HG03457 (cell line): ENCODE measurements around the gene NUP62.
"Not testable (repeated sequence)": the region's sequence is repeated elsewhere in the genome, so short reads cannot be mapped to it uniquely, and the experiment has no call there.

ENCODE experiments used
- ATAC-seq: cut with Tn5 transposase; IDR thresholded peaks from one replicate; pipeline ENCODE4 v1.9.1; 2021; ENCODE audit warnings: moderate number of reproducible peaks; ENCODE audit not compliant: unreplicated experiment

Gene NUP62

GRCh38 chr19:49927526-49928264, 1.6 kb downstream of the NUP62 start:
- ATAC-seq = no peak

- no peak for ATAC-seq
Observed at GRCh38 chr19:49926515-49926914, 2.8 kb downstream of the NUP62 start.

GRCh38 chr19:49925486-49925885, 3.8 kb downstream of the NUP62 start:
- ATAC-seq = no peak

GRCh38 chr19:49924881-49925210, 4.5 kb downstream of the NUP62 start:
- ATAC-seq = not testable (repeated sequence)

- ATAC-seq = no peak
Observed at GRCh38 chr19:49924004-49924880, 5.1 kb downstream of the NUP62 start.

GRCh38 chr19:49923055-49924003, 6.0 kb downstream of the NUP62 start:
- no peak for ATAC-seq

GRCh38 chr19:49921871-49922795, 7.2 kb downstream of the NUP62 start:
- no peak for ATAC-seq

GRCh38 chr19:49920624-49921363, 8.5 kb downstream of the NUP62 start:
- ATAC-seq = no peak

- no peak for ATAC-seq
Observed at GRCh38 chr19:49918089-49918488, 11.2 kb downstream of the NUP62 start.

GRCh38 chr19:49916839-49917733, 12.2 kb downstream of the NUP62 start:
- no peak for ATAC-seq

- no peak for ATAC-seq
Observed at GRCh38 chr19:49915271-49915670, 14.0 kb downstream of the NUP62 start.

- no peak for ATAC-seq
Observed at GRCh38 chr19:49913720-49914119, 15.6 kb downstream of the NUP62 start.

- no peak for ATAC-seq
Observed at GRCh38 chr19:49912965-49913685, 16.2 kb downstream of the NUP62 start.

- ATAC-seq = no peak
Observed at GRCh38 chr19:49911381-49912145, 17.7 kb downstream of the NUP62 start.

- ATAC-seq = no peak
Observed at GRCh38 chr19:49910179-49910578, 19.1 kb downstream of the NUP62 start.

GRCh38 chr19:49908480-49909420, 20.6 kb downstream of the NUP62 start:
- ATAC-seq = no peak
